DND-41 (cell line): ENCODE data around the gene EMD.

Source experiments
- CTCF ChIP-seq: IDR thresholded peaks from 2 replicates; pipeline ENCODE4 v1.5.1; 2012; ENCODE audit warnings: borderline replicate concordance, low read length, moderate library complexity, mild to moderate bottlenecking; ENCODE audit not compliant: poor library complexity, severe bottlenecking; ENCODE audit errors: extremely low read depth
- EZH2 ChIP-seq: IDR thresholded peaks from 3 replicates; pipeline ENCODE4 v1.6.1; 2012; ENCODE audit warnings: borderline replicate concordance, low read depth, mild to moderate bottlenecking, moderate library complexity, low read length, inconsistent platforms; ENCODE audit not compliant: severe bottlenecking

GRCh38 chrX:154381271-154381670, 2.2 kb downstream of the EMD start:
- no peak for TF ChIP-seq CTCF
- no peak for TF ChIP-seq EZH2
